Measurements from ENCODE around the gene DDX1. TPM values are rescaled to one million over a fixed set of nuclear protein-coding genes. Genes with fewer than 3 reads are reported as not detected.

Gene DDX1
- total and polyA plus RNA-seq, 11 donors = 97.7 to 193 (median 136) TPM

- no peak overlapping the region for H3K4me3 ChIP-seq
- DNase-seq (no peak), ATAC-seq (no peak)
- no peak for TF ChIP-seq CTCF (IDR thresholded peaks at IDR 0.05)
- no peak overlapping the region for H3K27ac ChIP-seq
- H3K27me3 ChIP-seq = no peaks in the 10 kb centered on the region
- intact Hi-C loops (cut with DNase I) = loop anchor here in 1 of 10 donors (10.0 kb wide), 1 partner anchor 79 kb away; no protein-coding TSS in a partner anchor
- WGBS, 4 donors = 92 to 96% (median 96%) methylated on average over 21 to 22 of the region's 22 CpGs
- H3K9me3 ChIP-seq = peaks cover 0 to 3% (median 0%) of the 10 kb centered on the region in 12 donors
- no peaks in the 10 kb centered on the region for H3K36me3 ChIP-seq
- H3K4me1 ChIP-seq = peaks cover 0 to 10% (median 0%) of the 10 kb centered on the region in 12 donors
Measured at GRCh38 chr2:15665067-15665942, 73.6 kb downstream of the DDX1 start.

- H3K27me3 ChIP-seq = no peaks in the 10 kb centered on the region
- WGBS, 4 donors = 96 to 98% (median 97%) methylated on average over 9 of the region's 9 CpGs
- no peak for ATAC-seq
- H3K4me1 ChIP-seq = peaks cover 0 to 10% (median 0%) of the 10 kb centered on the region in 12 donors
- H3K36me3 ChIP-seq = no peaks in the 10 kb centered on the region
- intact Hi-C loops (cut with DNase I) = loop anchor here in 1 of 10 donors (10.0 kb wide), 1 partner anchor 79 kb away; no protein-coding TSS in a partner anchor
- no peak for DNase-seq
- no peak overlapping the region for H3K4me3 ChIP-seq
- H3K9me3 ChIP-seq = peaks cover 0 to 3% (median 0%) of the 10 kb centered on the region in 12 donors
- H3K27ac ChIP-seq = no peak overlapping the region
- TF ChIP-seq CTCF (IDR thresholded peaks at IDR 0.05) (no peak), POLR2A (IDR thresholded peaks at IDR 0.05) (no peak)
Measured at GRCh38 chr2:15665943-15666460, 74.3 kb downstream of the DDX1 start.

GRCh38 chr2:15666861-15667808 lies 75.5 kb downstream of the DDX1 start:
- H3K4me1 ChIP-seq = peaks cover 0 to 10% (median 0%) of the 10 kb centered on the region in 12 donors
- intact Hi-C loops (cut with DNase I) = loop anchor here in 1 of 10 donors (10.0 kb wide), 1 partner anchor 78 kb away; no protein-coding TSS in a partner anchor

More at GRCh38 chr2:15666861-15667808, 75.5 kb downstream of the DDX1 start:
- no peak overlapping the region for H3K27ac ChIP-seq
- ATAC-seq (no peak), DNase-seq (no peak)
- WGBS, 4 donors = 70 to 80% (median 75%) methylated on average over 14 to 16 of the region's 16 CpGs
- H3K4me3 ChIP-seq = no peak overlapping the region
- no peaks in the 10 kb centered on the region for H3K36me3 ChIP-seq
- TF ChIP-seq CTCF (IDR thresholded peaks at IDR 0.05) (no peak), POLR2A (IDR thresholded peaks at IDR 0.05) (no peak)
- H3K9me3 ChIP-seq = peaks cover 0 to 3% (median 0%) of the 10 kb centered on the region in 12 donors
- H3K27me3 ChIP-seq = no peaks in the 10 kb centered on the region

All from heart left ventricle (tissue), 16 donors.